Measurements from ENCODE around the gene ADCYAP1R1. TPM values are rescaled to one million over a fixed set of nuclear protein-coding genes. Genes with fewer than 3 reads are reported as not detected.

Gene ADCYAP1R1
- total and polyA plus RNA-seq, 2 of the 8 experiments (the other 6 are each of a cell fraction or from before 2014, with no cell fraction given), result 14.4 to 14.6 TPM

- TF ChIP-seq CBX8 (IDR thresholded peaks at IDR 0.05; ENCODE audit: borderline replicate concordance, low read depth, low read length), result no peak
These were observed 52.5 kb downstream of the ADCYAP1R1 start (continued) for GRCh38 chr7:31104361-31105255.
